Activated naive CD8-positive, alpha-beta T cell treated with anti-CD3 and anti-CD28 coated beads, Interleukin-2, amount 10 ng/mL, durations not matched to agents 7 days and 5 days (primary cell): ENCODE data around the gene CSRNP2. TPM values are rescaled to one million over a fixed set of nuclear protein-coding genes. Genes with fewer than 3 reads are reported as not detected.
"Not testable (repeated sequence)": the region's sequence is repeated elsewhere in the genome, so short reads cannot be mapped to it uniquely, and the experiment has no call there.

Experiments
- ATAC-seq: fragments of 150-1000 bp; cut with Tn5 transposase; one replicate; pipeline ENCODE4 v1.10.0; 2021; ENCODE audit warnings: low read depth, moderate library complexity
- POLR2A ChIA-PET: fragments of 350-600 bp; sonication (Branson Sonifier 250); formaldehyde crosslinking; loops from one replicate; lab custom pipeline; 2021; ENCODE audit warnings: antibody characterized with exemption; lab: Charles Lee
- DNase-seq: peaks from one replicate; pipeline ENCODE4 v3.0.0; 2021
- H3K27ac Mint-ChIP-seq: one replicate; pipeline ENCODE4 v1.8.0; 2022; ENCODE audit warnings: mild to moderate bottlenecking, mixed read lengths
- H3K27me3 Mint-ChIP-seq: one replicate; pipeline ENCODE4 v1.8.0; 2022; ENCODE audit warnings: mild to moderate bottlenecking, moderate library complexity, mixed read lengths
- H3K36me3 Mint-ChIP-seq: one replicate; pipeline ENCODE4 v1.8.0; 2021; ENCODE audit warnings: mild to moderate bottlenecking, mixed read lengths
- H3K4me1 Mint-ChIP-seq: one replicate; pipeline ENCODE4 v1.8.0; 2021; ENCODE audit warnings: mixed read lengths
- H3K4me3 Mint-ChIP-seq: one replicate; pipeline ENCODE4 v1.8.0; 2022; ENCODE audit warnings: mild to moderate bottlenecking, moderate library complexity, mixed read lengths
- H3K9me3 Mint-ChIP-seq: one replicate; pipeline ENCODE4 v1.8.0; 2021; ENCODE audit warnings: mixed read lengths
- total RNA-seq, 2 experiments: library from RNA; stranded (reverse); gene quantifications; one replicate each; pipeline ENCODE4 v1.2.3, GENCODE V29; 2021

Gene CSRNP2
- total RNA-seq, 2 experiments from 2014 or later, result 20.0 to 24.4 TPM

- Mint-ChIP-seq H3K4me3 (no peak overlapping the region), H3K36me3 (peaks cover 33% of the 10 kb centered on the region), H3K4me1 (peaks cover 2% of the 10 kb centered on the region), H3K27ac (no peak overlapping the region), H3K27me3 (no peaks in the 10 kb centered on the region), H3K9me3 (no peaks in the 10 kb centered on the region)
- POLR2A ChIA-PET, result interaction anchor here (0.7 kb wide), 1 partner anchor 209 kb away, joined by 3 read pairs; no protein-coding TSS in a partner anchor
- DNase-seq (no peak), ATAC-seq (no peak)
Measured at GRCh38 chr12:51098611-51099010, 15.2 kb upstream of the CSRNP2 start.

GRCh38 chr12:51090705-51091229 is 7.4 kb upstream of the CSRNP2 start:
- POLR2A ChIA-PET, result no interaction called here
- no peaks in the 10 kb centered on the region for H3K9me3 Mint-ChIP-seq
- H3K4me1 Mint-ChIP-seq, result peaks cover 7% of the 10 kb centered on the region
- H3K4me3 Mint-ChIP-seq, result no peak overlapping the region
- no peaks in the 10 kb centered on the region for H3K27me3 Mint-ChIP-seq
- ATAC-seq (no peak), DNase-seq (no peak)
- H3K27ac Mint-ChIP-seq, result no peak overlapping the region
- H3K36me3 Mint-ChIP-seq, result peaks cover 18% of the 10 kb centered on the region

GRCh38 chr12:51087818-51088217 is 4.4 kb upstream of the CSRNP2 start:
- POLR2A ChIA-PET, result no interaction called here
- H3K27ac Mint-ChIP-seq, result no peak overlapping the region
- no peak overlapping the region for H3K4me3 Mint-ChIP-seq
- H3K27me3 Mint-ChIP-seq, result no peaks in the 10 kb centered on the region
- peaks cover 5% of the 10 kb centered on the region for H3K36me3 Mint-ChIP-seq
- no peak for DNase-seq
- peaks cover 7% of the 10 kb centered on the region for H3K4me1 Mint-ChIP-seq
- H3K9me3 Mint-ChIP-seq, result no peaks in the 10 kb centered on the region
- ATAC-seq, result no peak

GRCh38 chr12:51086933-51087332 is 3.5 kb upstream of the CSRNP2 start:
- POLR2A ChIA-PET, result no interaction called here
- peaks cover 5% of the 10 kb centered on the region for H3K36me3 Mint-ChIP-seq
- ATAC-seq, result no peak
- no peak for DNase-seq
- H3K9me3 Mint-ChIP-seq, result no peaks in the 10 kb centered on the region
- peaks cover 16% of the 10 kb centered on the region for H3K4me1 Mint-ChIP-seq
- no peaks in the 10 kb centered on the region for H3K27me3 Mint-ChIP-seq
- no peak overlapping the region for H3K27ac Mint-ChIP-seq
- H3K4me3 Mint-ChIP-seq, result no peak overlapping the region

- Mint-ChIP-seq H3K4me3 (no peak overlapping the region), H3K27me3 (no peaks in the 10 kb centered on the region), H3K36me3 (peaks cover 5% of the 10 kb centered on the region), H3K27ac (no peak overlapping the region), H3K4me1 (peaks cover 16% of the 10 kb centered on the region), H3K9me3 (no peaks in the 10 kb centered on the region)
- DNase-seq (no peak), ATAC-seq (no peak)
- POLR2A ChIA-PET, result no interaction called here
Measured at GRCh38 chr12:51085757-51086156, 2.4 kb upstream of the CSRNP2 start.

GRCh38 chr12:51082561-51083125 is 753 bp downstream of the CSRNP2 start:
- Mint-ChIP-seq H3K9me3 (peaks cover 2% of the 10 kb centered on the region), H3K4me3 (peak overlapping the region; percentile 97), H3K36me3 (peaks cover 3% of the 10 kb centered on the region), H3K27ac (peak overlapping the region; percentile 90), H3K27me3 (no peaks in the 10 kb centered on the region), H3K4me1 (peaks cover 21% of the 10 kb centered on the region)
- ATAC-seq, result no peak
- no peak for DNase-seq
- POLR2A ChIA-PET, result interaction anchor here (0.7 to 2.9 kb wide), 16 partner anchors 8 to 318 kb away, joined by 3 to 12 read pairs (median 4); partner anchors contain the start of genes ATF1, DAZAP2, LETMD1 and POU6F1

GRCh38 chr12:51081421-51081820 is 2.0 kb downstream of the CSRNP2 start:
- H3K27ac Mint-ChIP-seq, result no peak overlapping the region
- DNase-seq (no peak), ATAC-seq (no peak)
- peaks cover 3% of the 10 kb centered on the region for H3K36me3 Mint-ChIP-seq
- peaks cover 2% of the 10 kb centered on the region for H3K9me3 Mint-ChIP-seq
- no peaks in the 10 kb centered on the region for H3K27me3 Mint-ChIP-seq
- POLR2A ChIA-PET, result interaction anchor here (0.7 to 2.9 kb wide), 3 partner anchors 28 to 159 kb away, joined by 3 to 12 read pairs (median 3); partner anchors contain the start of gene DAZAP2
- no peak overlapping the region for H3K4me3 Mint-ChIP-seq
- peaks cover 24% of the 10 kb centered on the region for H3K4me1 Mint-ChIP-seq

- no peak for DNase-seq
- Mint-ChIP-seq H3K4me3 (no peak overlapping the region), H3K9me3 (peaks cover 2% of the 10 kb centered on the region), H3K27me3 (no peaks in the 10 kb centered on the region), H3K4me1 (peaks cover 28% of the 10 kb centered on the region), H3K27ac (no peak overlapping the region), H3K36me3 (peaks cover 3% of the 10 kb centered on the region)
- POLR2A ChIA-PET, result no interaction called here
- no peak for ATAC-seq
Measured at GRCh38 chr12:51080136-51080535, 3.3 kb downstream of the CSRNP2 start.

- H3K4me1 Mint-ChIP-seq, result peaks cover 28% of the 10 kb centered on the region
- DNase-seq, H3K27me3 Mint-ChIP-seq, H3K36me3 Mint-ChIP-seq, H3K9me3 Mint-ChIP-seq, ATAC-seq, POLR2A ChIA-PET, H3K4me3 Mint-ChIP-seq, H3K27ac Mint-ChIP-seq: not testable (repeated sequence)
Measured at GRCh38 chr12:51078866-51079265, 4.5 kb downstream of the CSRNP2 start.

GRCh38 chr12:51078346-51078745 is 5.0 kb downstream of the CSRNP2 start:
- H3K4me3 Mint-ChIP-seq, H3K36me3 Mint-ChIP-seq, H3K27me3 Mint-ChIP-seq, H3K27ac Mint-ChIP-seq, DNase-seq, H3K9me3 Mint-ChIP-seq, ATAC-seq, POLR2A ChIA-PET: not testable (repeated sequence)
- H3K4me1 Mint-ChIP-seq, result peaks cover 28% of the 10 kb centered on the region

- POLR2A ChIA-PET, result no interaction called here
- DNase-seq, result no peak
- Mint-ChIP-seq H3K4me1 (peaks cover 27% of the 10 kb centered on the region), H3K36me3 (peaks cover 4% of the 10 kb centered on the region), H3K9me3 (peaks cover 2% of the 10 kb centered on the region), H3K27me3 (no peaks in the 10 kb centered on the region), H3K27ac (no peak overlapping the region), H3K4me3 (no peak overlapping the region)
- no peak for ATAC-seq
Measured at GRCh38 chr12:51077930-51078329, 5.5 kb downstream of the CSRNP2 start.

- peaks cover 7% of the 10 kb centered on the region for H3K36me3 Mint-ChIP-seq
- peaks cover 2% of the 10 kb centered on the region for H3K9me3 Mint-ChIP-seq
- H3K27me3 Mint-ChIP-seq, result no peaks in the 10 kb centered on the region
- H3K27ac Mint-ChIP-seq, result no peak overlapping the region
- no peak overlapping the region for H3K4me3 Mint-ChIP-seq
- ATAC-seq (peak; percentile 36), DNase-seq (no peak)
- POLR2A ChIA-PET, result interaction anchor here (0.7 to 1.5 kb wide), 2 partner anchors 50 to 86 kb away, joined by 4 to 5 read pairs; partner anchors contain the start of gene SLC11A2
- peaks cover 17% of the 10 kb centered on the region for H3K4me1 Mint-ChIP-seq
Measured at GRCh38 chr12:51076236-51076930, 7.0 kb downstream of the CSRNP2 start.

GRCh38 chr12:51075390-51075789 is 8.0 kb downstream of the CSRNP2 start:
- POLR2A ChIA-PET, result interaction anchor here (0.6 to 1.2 kb wide), 2 partner anchors 8 to 910 kb away, joined by 3 read pairs; no protein-coding TSS in a partner anchor
- Mint-ChIP-seq H3K9me3 (peaks cover 2% of the 10 kb centered on the region), H3K27ac (no peak overlapping the region), H3K4me1 (peaks cover 15% of the 10 kb centered on the region), H3K4me3 (no peak overlapping the region), H3K27me3 (no peaks in the 10 kb centered on the region), H3K36me3 (peaks cover 7% of the 10 kb centered on the region)
- no peak for ATAC-seq
- no peak for DNase-seq
